22Rv1 (cell line): Measurements from ENCODE around the gene ABHD15.

Experiments
- H3K27ac ChIP-seq: fragments of 450-650 bp; 2 replicates; pipeline ENCODE4 v1.5.1; 2017
- ZFX ChIP-seq: fragments of 450-650 bp; IDR thresholded peaks from 2 replicates; pipeline ENCODE4 v1.6.1; 2017; ENCODE audit warnings: antibody characterized with exemption, borderline replicate concordance
- TF ChIP-seq, protein P1 (sequence below): fragments of 450-650 bp; IDR thresholded peaks from 2 replicates; pipeline ENCODE4 v1.5.1; 2017; ENCODE audit warnings: mild to moderate bottlenecking

The ABHD15 gene, protein sequence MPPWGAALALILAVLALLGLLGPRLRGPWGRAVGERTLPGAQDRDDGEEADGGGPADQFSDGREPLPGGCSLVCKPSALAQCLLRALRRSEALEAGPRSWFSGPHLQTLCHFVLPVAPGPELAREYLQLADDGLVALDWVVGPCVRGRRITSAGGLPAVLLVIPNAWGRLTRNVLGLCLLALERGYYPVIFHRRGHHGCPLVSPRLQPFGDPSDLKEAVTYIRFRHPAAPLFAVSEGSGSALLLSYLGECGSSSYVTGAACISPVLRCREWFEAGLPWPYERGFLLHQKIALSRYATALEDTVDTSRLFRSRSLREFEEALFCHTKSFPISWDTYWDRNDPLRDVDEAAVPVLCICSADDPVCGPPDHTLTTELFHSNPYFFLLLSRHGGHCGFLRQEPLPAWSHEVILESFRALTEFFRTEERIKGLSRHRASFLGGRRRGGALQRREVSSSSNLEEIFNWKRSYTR

GRCh38 chr17:29566473-29567303, at the start of gene ABHD15:
ABHD15 (minus strand) TSS chr17:29567037; CDS start chr17:29566966, 71 bp downstream.
- peak within 1 kb of the TSS; percentile 80 for H3K27ac ChIP-seq
- no peak for TF ChIP-seq ZFX
- TF ChIP-seq, protein P1, sequence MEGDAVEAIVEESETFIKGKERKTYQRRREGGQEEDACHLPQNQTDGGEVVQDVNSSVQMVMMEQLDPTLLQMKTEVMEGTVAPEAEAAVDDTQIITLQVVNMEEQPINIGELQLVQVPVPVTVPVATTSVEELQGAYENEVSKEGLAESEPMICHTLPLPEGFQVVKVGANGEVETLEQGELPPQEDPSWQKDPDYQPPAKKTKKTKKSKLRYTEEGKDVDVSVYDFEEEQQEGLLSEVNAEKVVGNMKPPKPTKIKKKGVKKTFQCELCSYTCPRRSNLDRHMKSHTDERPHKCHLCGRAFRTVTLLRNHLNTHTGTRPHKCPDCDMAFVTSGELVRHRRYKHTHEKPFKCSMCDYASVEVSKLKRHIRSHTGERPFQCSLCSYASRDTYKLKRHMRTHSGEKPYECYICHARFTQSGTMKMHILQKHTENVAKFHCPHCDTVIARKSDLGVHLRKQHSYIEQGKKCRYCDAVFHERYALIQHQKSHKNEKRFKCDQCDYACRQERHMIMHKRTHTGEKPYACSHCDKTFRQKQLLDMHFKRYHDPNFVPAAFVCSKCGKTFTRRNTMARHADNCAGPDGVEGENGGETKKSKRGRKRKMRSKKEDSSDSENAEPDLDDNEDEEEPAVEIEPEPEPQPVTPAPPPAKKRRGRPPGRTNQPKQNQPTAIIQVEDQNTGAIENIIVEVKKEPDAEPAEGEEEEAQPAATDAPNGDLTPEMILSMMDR: no peak

DNA sequence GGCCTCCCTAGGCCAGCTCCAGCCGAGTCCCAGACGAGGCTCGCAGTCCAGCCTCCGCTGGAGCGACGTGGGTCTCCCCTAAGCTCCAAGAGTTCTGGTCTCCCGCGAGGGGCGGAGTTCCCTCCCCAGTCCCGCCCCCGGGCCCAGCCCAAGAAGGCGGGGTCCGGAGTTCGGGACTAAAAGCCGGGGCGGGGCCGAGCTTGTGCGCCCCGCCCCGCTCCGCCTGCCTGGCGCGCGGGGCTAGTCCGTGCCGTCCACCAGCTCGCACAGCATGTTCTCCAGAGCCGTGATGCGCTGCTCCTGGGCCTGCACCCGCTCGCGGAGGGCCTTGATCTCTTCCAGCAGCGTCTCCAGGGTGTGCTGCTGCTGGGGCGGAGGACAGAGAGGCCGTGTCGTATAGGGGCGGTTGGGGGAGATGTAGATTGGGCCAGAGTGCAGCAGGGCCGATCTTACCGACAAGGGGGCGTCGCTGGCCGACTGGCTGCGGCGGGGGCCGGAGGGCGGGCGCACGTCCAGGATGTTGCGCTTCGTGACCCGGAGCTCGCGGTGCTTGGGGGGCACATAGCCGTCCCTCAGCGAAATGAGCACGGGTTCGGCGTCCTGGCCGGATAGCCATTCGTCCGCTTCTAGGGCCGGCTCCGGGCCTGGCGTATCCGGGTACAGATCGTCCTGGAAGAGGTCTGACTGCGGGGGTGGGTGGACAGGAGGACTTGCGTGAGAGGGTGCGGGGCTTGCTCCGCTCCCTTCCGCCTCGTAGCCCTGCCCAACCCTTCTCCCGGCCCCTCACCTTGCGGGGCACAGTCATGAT, 48.9 kb upstream of the ABHD15 start:
- H3K27ac ChIP-seq: peak overlapping the region; percentile 70
- no peak for TF ChIP-seq ZFX
- TF ChIP-seq, protein P1: no peak

- H3K27ac ChIP-seq: no peak overlapping the region
- TF ChIP-seq ZFX: no peak
- TF ChIP-seq, protein P1: no peak
These were observed 48.2 kb upstream of the ABHD15 start for GRCh38 chr17:29615048-29615385.

DNA sequence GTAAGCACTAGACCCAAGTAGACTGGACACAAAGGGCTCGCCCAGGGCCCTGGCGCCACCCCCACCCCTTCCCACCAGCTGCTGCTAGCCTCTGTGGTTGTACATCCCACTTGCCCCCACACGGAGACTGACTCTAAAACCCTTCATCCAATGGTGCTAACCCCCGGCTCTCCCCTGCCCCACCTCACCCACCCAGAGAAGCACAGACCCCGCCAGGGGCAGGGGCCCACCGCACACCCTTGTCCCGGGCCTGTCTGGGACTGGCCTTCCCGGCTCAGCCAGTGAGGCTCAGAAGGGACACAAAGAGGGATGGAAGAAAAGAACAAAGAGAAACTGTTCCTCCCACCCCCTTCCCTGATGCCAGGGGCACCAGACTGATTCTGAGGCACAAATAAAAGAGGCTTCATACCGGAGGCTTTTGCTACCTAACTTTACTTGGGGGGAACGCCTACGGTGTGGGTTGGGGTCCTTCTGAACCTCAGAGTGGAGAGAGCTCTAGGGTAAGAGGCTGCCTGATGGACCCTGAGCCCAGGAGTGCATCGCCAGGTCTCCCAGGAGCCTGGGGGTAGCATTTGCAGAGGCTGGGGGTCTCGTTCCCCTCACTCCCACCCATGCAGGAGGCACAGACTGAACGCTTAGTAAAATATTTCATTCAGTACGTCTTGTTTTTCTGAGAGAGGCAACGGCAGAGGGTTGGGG, 47.7 kb upstream of the ABHD15 start:
- TF ChIP-seq, protein P1: no peak
- TF ChIP-seq ZFX: no peak
- H3K27ac ChIP-seq: no peak overlapping the region

DNA sequence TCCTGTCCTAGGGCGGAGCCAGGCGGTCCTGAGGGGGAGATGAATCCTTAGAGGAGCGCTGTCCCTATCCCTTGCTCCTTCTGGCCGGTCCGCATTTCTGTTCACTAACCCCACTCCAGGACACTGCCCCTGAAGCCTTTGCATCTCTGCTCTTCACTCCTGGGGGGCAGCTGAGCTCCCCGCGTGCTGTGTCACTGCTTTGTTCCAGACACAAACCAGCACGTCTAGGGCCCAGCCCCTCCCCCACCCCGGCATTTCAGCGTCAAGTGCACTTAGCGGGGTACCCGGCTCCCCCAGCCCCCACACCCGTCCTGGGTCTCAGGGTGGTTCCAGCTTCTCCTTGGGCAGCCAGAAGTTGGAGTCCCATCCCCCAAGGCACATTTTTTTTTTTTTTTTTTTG, 47.0 kb upstream of the ABHD15 start:
- TF ChIP-seq ZFX: no peak
- TF ChIP-seq, protein P1: no peak

GRCh38 chr17:29613352-29613837, 46.6 kb upstream of the ABHD15 start:
- TF ChIP-seq ZFX: no peak
- TF ChIP-seq, protein P1: peak; percentile 80
- H3K27ac ChIP-seq: 0 out of 2 replicates have a peak overlapping the region, but pooled peaks have one; percentile 20

More for the DNA sequence above, 47.0 kb upstream of the ABHD15 start:
- H3K27ac ChIP-seq: 0 out of 2 replicates have a peak overlapping the region, but pooled peaks have one; percentile 20
